ENCODE measurements around the gene CALML4.

- TF ChIP-seq CTCF (IDR thresholded peaks at IDR 0.05; ENCODE audit: poor library complexity) (no peak), EZH2 (IDR thresholded peaks at IDR 0.05; ENCODE audit: borderline replicate concordance) (no peak)
These were observed 1.6 kb upstream of the CALML4 start for GRCh38 chr15:68206711-68207151.
